T-helper 22 cell (primary cell): Measurements from ENCODE around the gene ACTL7B.
"Not testable (repeated sequence)": the region's sequence is repeated elsewhere in the genome, so short reads cannot be mapped to it uniquely, and the experiment has no call there.

Experiments used
- DNase-seq: peaks from one replicate; pipeline ENCODE4 v3.0.0-alpha.2; 2020; ENCODE audit warnings: low read depth

Gene ACTL7B

DNA sequence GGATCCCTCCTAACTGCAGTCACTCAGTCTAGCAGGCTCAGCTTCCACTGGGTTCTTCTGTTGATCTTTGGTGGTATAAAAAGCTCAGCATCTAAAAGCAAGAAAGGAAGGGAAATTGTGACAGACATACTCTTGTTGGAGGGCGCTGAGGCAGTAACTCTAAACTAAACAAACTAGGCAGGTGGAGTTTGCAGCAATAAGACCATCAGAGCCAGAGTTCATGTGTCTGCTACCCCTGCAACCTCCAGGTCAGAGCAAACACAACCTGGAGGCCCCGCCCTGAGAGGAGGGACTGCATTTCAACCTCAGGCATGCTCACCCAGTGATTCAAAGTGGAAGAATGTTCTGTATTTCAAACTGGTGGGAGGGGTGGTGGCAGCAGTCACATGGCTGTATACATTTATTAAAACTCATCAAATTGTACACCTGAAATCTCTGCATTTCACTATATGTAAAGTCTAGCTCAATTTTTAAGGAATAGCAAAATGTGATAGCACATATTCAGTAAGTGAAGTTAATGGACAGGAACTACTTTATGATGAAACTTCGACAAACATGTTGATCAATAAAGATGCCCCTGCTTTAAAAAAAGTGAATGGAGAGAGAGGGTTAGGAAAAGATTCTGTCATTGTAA, 13.4 kb upstream of the ACTL7B start:
- no peak for DNase-seq

DNA sequence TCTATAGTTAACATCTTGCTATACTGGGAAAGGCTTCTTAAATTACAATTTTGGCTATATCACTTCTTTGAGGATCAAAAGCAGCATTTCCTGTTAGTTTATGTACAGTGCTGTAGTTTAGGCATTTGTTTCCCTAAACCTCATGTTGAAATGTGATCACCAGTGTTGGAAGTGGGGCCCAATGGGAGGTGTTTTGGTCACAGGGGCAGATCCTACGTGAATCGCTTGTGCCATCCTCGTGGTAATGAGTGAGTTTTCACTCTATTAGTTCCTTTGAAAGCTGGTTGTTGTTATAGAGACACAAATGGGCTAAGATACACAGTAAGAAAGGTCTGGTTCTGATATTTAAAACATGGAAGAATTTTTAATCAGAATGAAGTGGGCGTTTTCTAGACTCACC, 12.0 kb upstream of the ACTL7B start:
- no peak for DNase-seq

DNA sequence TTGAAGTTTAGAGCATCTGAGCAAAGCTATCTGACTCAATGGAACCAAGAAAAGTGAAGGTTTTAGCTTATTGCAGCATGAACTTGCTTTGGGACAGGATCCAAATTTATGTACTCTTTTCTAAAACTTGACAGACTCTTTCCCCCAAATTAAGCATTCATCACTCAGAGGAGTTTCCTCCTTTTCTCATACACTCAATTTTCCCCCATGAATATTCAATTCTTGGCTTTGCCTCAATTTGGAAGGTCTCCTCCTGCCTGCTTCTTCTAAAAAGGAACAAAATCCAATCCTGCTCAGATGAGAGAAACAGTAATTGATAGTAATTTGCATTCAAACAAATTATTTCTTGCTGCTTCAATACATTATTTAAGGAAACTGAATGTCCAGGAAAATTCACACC, 11.3 kb upstream of the ACTL7B start:
- DNase-seq = no peak

DNA sequence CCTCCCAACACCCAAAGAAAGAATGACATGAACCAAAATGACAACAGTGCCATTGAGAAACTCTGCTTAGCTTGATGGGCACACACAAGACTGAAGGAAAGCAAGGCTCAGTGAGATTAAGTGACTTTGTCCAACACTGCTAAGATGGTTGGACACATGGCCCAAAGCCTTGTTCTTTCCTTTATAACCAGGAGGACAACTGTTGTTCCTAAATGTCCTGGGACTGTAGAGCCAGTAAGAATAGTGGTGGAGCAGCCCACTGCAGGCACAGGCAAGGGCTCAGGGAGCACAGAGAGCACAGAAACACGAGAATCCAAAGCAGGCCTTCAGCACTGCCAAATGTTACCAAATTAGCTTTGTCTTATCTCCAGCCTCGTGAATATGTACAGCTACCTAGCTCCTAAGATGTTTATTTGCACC, 10.2 kb upstream of the ACTL7B start:
- DNase-seq = no peak

DNA sequence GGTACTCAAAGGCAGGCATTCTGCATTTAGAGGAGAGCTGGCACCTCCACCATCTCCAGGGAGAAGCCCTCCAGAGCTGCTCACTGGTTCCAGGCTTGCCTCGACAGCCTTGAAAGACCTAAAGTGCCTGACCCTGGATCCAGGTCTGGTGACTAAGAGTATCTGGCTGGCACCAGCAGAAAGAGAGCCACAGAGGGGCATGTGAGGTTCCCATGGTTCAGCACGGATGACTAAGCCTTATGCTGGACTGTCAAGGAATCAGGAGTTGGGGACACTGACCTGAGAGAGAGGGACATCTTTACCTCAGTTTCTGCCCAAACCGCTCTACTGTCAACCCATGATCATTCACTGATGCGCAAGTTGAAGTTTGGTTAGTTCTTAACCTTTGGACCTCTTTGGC, 9.3 kb upstream of the ACTL7B start:
- DNase-seq = no peak

DNA sequence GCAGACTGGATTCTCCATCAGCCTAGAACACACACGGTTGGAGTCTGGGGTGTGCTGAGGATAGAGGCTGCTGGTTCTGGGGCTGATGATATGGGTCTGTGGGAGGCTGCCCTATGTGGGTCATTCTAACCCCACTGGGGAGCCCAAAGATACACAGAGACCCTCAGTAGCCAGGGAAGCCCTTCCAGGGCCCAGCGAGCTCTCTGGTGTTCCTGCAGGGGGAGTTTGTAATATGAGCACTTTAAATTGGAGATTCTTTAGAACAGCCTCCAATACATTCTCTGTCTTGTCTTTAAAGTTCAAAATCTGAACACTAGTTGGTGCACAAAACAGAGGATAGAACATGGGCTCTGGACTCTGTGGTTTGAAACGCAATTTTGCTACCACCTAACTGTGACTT, 8.7 kb upstream of the ACTL7B start:
- DNase-seq = no peak

DNA sequence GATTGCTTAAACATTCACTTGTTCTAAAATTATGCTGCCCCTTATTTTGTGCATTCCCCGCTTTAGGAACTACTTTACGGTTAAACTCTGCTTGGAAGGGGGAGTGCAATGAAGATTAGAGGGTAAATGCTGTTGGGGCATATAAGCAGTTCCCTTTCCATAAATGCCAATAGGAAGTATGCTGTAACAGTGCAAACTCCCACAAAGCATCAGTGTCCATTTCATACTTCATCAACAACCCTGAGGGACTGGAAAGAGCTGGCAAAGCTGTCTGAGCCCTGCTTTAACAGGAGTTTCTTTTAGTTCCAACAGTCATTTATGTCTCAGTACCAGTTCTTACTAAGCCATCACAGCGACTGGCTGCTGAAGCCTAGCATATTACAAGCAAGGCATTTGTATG, 8.1 kb upstream of the ACTL7B start:
- DNase-seq = no peak

DNA sequence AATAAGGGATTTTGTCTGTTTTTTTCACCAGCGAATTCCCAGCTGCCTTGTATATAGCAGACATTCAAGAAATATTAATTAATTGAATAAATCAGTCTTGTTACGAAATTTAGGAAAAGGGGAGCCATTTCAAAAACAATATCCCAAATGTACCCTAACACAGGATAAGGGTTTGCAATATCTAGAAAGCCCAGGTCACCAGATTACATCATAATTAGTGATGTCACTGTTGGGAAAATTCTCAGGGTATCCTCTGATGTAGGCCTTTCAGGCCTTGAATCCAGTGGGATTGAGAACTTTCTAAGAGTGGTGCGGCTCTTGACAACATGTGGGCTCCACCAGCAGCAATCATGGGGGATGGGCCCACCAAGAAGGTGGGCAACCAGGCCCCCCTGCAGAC, 6.2 kb upstream of the ACTL7B start, which contains the start of gene ACTL7A:
ACTL7A (plus strand) TSS at position 270 of the 400 bp plus-strand sequence; CDS start at position 327, 57 bp downstream.
- DNase-seq = no peak

DNA sequence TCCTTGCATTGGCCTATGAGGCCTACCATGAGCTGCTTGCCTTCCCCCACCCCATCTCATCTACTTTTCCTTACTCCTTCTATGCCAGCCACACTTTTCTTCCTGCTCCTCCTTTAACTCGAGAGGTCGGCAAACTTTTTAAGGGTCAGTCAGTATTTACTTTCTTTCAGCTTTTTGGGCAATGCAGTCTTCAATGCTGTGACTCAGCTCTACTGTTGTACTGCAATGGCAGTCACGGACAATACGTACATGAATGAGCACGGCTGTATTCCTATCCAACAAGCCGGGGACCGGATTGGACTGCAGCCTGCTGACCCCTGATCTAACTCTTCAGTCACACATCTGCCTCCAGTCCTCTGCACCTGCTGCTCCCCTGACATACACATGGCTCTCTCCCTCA, 5.7 kb upstream of the ACTL7B start:
- DNase-seq = no peak

DNA sequence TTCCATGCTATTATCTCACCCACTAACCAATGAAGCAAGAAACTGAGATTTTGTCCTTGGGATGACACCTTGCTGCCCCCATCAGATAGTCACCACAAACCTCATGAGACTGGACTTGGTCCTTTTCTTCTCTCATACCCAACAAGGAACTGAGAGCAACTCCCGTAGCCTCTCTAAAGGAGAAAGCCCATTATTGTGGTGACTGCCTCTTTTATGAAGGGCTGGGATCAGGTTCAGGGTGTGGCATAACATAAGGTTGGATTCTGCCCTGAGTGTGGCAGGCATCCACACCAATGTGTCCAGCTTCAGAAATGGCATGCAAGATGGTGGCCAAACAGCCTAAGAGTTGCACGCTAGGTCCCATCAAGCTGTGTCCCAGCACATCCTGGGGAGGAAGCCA, 5.0 kb upstream of the ACTL7B start:
- DNase-seq = no peak

DNA sequence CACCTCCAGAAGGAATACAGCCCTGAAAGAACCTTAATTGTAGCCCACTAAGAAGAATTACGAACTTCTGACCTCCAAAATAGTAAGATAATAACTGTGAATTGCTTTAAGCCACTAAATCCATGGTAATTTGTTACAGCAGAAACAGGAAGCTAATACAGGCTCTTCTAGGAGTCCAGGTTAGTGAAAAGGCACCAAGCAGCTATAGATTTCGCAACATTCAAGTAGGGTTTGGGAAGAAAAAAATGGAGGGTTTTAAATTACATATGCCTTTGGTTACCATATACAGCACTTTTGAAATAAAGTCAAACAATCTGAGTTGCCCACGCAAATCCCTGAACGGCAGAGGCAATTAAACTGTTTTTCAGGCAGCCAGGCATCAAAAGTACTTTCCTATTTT, 4.6 kb upstream of the ACTL7B start:
- DNase-seq = no peak

DNA sequence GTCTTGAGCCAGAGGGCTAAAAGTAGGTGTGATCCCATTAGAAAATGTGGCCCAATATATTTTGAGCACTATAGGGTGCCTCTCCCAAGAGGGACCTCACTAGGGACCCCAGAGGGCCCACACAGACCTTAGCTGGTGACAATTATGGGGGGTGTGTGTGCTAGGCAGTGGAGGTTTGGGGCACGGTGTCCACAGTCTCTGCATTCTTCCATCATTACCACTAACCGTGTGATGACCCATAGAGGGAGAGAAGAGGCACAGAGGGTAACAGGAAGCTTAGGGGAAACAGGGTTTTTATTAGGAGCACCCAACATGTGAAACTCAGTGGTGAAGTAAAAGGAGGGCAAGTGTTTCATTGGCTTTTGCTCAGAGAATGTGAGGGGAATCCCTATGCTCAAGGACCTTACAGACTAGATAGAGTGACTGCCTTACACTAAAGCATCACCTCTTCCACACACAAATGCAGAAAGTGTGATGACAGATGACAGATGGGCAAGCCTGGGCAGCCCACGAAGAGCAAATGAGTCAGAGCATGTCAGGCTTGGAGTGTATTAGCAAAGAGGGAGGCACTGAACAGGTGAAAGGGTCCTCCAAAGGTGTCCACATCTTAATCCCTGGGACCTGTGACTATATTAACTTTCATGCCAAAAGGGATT, 3.8 kb upstream of the ACTL7B start:
- no peak for DNase-seq

DNA sequence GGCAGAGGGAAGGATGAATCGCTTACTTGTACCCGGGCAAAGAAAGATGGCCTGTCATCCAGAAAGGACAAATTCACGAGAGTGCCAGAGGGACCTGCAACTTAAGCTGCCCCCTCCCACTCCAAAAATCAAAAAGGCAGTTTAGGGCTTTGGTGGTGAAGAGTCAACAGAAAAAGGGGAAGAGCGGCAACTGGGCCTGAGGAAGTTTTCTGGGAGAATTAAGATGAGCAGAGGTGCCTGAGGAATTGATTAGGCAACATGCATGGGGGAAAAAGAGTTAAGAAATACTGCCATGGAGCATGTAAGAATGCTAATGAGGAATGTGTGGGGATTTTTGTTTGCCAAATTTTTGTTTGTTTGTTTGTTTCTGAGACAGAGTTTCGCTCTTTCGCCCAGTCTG, 1.8 kb upstream of the ACTL7B start:
- DNase-seq = no peak

DNA sequence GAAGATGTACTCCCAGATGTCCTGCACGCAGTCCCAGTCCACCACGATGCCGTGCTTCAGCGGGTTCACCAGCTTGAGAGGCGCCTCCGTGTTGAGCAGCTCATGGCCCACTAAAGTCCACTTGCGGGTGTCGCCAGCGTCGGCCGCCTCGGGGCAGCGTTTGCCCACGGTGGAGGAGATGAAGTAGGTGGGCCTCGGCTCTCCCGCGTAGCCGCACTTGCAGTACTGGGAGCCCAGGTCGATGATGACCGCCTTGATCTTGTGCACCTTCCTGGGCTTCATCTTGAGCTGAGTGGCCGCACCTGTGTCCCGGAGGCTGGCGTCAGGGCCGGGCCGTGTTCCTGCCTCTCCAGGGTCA, 278 bp downstream of the ACTL7B start:
- no peak for DNase-seq

DNA sequence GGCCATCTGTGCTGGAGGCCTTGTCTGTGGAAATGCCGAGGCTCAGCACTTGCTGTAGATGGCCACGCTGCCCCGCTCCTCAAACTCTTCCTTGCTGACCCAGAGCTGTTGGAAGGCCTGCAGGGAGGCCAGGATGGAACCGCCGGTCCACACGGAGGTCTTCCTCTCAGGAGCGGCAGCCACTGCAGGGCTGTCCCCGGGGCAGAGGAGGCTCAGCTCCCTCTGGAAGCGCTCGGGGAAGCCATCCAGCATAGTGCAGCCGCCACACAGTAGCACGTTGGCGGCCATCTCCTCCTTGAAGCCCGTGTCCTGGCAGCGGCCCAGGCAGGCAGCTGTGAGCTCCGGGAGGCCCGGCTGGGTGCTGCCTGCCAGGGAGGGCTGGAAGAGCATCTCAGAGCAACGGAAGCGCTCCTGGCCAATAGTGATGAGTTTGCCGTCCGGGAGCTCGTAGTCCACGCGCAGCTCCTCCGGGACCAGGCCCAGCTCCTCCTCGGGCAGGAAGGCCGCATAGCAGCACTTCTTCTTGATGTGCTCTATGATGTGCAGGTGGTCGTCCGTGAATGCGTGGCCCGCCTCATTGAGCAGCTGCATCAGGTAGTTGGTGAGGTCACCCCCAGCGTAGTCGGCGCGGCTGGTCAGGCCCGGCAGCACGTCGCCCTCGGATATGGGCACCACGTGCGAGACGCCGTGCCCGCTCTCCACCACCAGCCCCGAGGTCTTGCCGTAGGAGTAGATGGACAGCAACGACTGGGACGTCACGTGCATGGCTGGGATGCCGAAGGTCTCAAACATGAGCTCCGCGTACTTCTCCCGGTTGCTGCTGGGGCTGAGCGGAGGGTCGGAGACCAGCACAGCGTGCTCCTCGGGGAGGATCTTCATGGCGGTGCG, 901 bp downstream of the ACTL7B start:
- no peak for DNase-seq

DNA sequence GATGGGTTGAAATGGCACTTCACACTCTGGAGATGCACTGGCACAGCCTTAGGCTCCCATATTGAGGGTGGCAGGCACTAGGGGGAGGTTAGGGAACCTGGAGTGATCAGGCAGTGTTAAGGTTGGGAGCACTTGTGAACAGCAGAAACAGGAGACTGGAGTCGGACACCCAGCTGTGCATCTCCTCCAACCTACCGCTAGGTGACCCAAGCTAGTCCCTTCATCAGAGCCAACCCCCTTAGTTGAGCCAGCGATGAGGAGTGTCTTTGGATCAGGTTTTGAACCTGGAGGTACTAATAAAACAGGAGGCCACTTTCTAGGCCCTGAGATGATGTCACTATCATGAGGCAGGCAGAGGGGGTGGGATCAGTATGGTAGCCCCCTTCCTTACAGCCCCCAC, 1.7 kb downstream of the ACTL7B start:
- no peak for DNase-seq

DNA sequence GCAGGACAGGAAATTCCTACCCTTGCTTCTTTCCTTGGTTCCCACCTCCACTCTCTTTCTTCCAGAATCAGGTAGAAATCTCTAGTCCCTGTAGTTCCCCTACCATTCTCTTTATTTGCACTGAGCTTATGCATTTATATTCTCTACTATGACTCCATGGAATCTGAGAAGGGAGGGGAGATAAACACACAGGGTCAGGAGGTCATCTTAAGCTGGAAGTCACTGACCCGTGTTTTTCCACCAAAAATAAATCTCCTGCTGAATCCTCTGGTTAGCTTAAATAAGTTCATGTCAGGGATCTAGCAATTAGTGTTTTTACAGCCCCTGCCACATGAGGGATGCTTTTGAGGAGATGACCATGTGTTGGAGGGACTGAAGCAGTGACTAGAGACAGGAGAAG, 3.7 kb downstream of the ACTL7B start:
- no peak for DNase-seq

DNA sequence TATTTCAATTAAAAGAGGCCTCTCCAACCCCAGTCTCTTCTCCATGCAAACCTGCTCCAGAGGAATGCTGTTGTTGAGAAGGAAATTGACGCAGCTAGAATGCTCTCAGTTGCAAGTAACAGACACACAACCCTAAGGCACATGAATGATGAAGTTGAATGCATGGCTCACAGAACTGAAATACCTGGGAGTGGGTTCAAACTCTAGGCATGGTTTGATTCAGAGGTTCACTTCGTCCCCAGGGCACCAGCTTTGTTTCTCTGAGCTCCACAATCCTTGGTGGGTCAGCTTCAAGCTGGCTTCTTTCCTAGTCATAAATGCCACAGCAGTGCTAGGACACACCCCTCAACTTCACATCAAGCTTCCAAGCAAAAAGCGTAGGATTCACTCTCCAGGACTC, 4.6 kb downstream of the ACTL7B start:
- DNase-seq = no peak

DNA sequence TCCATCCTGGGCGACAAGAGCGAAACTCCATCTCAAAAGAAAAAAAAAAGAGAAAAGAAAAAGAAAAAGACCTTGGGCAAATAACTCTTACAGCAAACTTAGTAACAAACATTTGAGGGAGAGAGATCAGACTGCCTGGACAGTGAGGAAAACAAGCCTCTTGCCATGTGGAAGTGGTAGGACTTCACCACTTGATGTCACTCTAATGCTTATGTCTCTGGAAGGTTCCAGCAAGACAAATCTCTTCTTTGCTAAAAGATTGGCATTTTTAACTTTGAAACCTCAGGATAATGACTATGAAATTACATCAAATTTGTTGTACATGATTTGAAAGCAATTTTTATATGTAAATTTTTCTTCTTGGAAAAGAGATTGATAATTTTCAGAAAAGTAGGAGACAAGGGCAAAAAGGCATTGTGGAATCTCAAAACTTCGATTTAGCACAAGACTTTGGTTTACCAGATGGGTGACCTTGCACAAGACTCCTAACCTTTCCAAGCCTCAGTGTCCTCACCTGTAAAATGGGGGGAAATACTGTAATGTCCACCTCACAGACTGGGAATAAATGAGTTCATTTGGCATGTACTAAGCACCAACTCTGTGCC, 5.4 kb downstream of the ACTL7B start:
- DNase-seq = no peak

DNA sequence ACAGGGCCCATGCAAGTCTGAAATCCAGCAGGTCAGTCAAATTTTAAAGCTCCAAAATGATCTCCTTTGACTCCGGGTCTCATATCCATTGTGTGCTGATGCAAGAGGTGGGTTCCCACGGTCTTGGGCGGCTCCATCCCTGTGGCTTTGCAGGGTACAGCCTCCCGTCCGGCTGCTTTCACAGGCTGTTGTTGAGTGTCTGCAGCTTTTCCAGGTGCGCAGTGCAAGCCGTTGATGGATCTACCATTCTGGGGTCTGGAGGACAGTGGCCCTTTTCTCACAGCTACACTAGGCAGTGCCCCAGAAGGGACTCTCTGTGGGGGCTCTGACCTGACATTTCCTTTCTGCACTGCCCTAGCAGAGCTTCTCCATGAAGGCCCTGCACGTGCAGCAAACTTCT, 7.5 kb downstream of the ACTL7B start:
- DNase-seq = not testable (repeated sequence)

DNA sequence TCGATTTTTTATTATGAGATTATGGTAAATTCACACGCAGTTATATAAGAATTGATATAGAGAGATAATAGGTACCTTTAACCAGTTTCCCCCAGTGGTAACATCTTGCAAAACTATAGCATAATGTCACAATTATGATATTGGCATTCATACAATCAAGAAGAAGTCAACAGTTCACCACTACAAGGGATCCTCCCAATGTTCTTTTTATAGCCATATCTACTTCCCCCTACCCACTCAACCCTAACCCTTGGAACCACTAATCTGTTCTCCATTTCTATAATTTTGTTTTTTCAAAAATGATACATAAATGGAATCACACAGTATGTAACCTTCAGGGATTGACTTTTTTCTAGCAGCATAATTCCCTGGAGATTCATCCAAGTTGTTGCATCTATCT, 9.8 kb downstream of the ACTL7B start:
- DNase-seq = no peak

DNA sequence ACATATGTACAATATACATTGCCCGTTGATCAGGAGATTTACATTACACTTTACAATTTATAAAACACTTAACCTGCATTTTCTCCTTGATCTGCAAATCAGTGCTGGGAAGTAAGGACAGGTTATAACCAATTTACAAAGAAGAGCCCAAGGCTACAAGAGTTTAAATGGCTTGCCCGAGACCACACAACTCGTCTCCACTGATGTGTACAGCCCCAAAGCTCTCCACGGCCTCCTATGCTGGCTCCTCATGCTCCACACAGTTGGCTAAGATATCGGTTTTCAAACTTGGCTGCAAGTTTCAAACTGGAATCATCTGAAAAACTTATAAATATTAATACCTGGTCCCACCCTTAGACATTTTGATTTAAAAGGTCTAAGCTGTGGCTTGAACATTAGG, 10.3 kb downstream of the ACTL7B start:
- DNase-seq = no peak

DNA sequence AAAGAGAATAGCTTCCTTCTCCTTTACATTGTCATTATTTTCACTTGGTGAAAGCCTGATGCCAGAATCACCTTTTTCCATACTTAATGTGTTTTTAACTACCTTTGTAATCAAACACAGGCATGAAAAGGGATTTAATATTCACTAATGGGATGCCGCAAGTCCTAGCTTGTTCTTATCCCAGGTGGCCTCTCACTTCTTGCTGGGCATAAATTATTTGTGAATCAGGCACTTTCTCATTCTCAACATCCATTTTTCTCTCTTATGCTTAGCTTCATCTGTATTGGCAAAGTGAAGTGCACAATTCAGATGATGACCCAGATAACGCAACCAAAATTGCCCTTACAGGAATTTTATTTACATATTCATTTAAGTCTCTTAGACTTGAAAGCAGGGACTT, 10.9 kb downstream of the ACTL7B start:
- no peak for DNase-seq
